ENCODE measurements around the gene MATCAP1.

The MATCAP1 gene

DNA sequence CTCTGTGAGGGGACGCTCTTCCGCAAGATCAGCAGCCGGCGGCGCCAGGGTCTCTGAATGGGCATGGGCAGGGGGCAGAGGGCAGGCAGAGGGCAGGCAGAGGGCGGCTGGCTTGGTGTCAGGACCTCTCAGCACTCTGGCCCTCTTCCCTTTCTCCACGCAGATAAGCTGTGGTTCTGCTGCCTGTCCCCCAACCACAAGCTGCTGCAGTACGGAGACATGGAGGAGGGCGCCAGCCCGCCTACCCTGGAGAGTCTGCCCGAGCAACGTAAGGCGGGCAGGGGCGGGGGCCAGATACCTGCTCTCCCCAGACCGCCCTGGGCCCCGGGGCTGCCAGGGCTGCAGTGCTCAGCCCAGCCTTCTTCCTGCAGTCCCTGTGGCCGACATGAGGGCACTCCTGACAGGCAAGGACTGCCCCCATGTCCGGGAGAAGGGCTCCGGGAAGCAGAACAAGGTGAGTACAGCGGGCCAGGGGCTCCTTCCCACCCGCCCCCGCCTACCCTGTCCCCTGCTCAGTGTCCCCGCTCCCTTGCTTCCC is 19.3 kb upstream of the MATCAP1 start:
- H3K36me3 Mint-ChIP-seq (ENCODE audit: insufficient read depth) = peaks cover 13% of the 10 kb centered on the region
- peaks cover 12% of the 10 kb centered on the region for H3K4me1 Mint-ChIP-seq
- no peak overlapping the region for H3K4me3 Mint-ChIP-seq
- no peak for ATAC-seq (replicated peaks; ENCODE audit: extremely low read depth, poor library complexity, severe bottlenecking)
- H3K27ac Mint-ChIP-seq (ENCODE audit: low read depth) = no peak overlapping the region
- H3K27me3 Mint-ChIP-seq = no peaks in the 10 kb centered on the region
- H3K9me3 Mint-ChIP-seq = no peaks in the 10 kb centered on the region
- no peak for DNase-seq (ENCODE audit: low spot score in 2 of 2)

GRCh38 chr16:67202426-67202825 is 18.7 kb upstream of the MATCAP1 start:
- ATAC-seq (replicated peaks; ENCODE audit: extremely low read depth, poor library complexity, severe bottlenecking) = no peak
- H3K27ac Mint-ChIP-seq (ENCODE audit: low read depth) = no peak overlapping the region
- H3K4me1 Mint-ChIP-seq = peaks cover 13% of the 10 kb centered on the region
- no peak for DNase-seq (ENCODE audit: low spot score in 2 of 2)
- no peaks in the 10 kb centered on the region for H3K9me3 Mint-ChIP-seq
- no peaks in the 10 kb centered on the region for H3K27me3 Mint-ChIP-seq
- H3K36me3 Mint-ChIP-seq (ENCODE audit: insufficient read depth) = peaks cover 13% of the 10 kb centered on the region
- no peak overlapping the region for H3K4me3 Mint-ChIP-seq

GRCh38 chr16:67201411-67202345 is 17.9 kb upstream of the MATCAP1 start:
- Mint-ChIP-seq H3K4me3 (no peak overlapping the region), H3K27ac (ENCODE audit: low read depth) (no peak overlapping the region), H3K36me3 (ENCODE audit: insufficient read depth) (peaks cover 13% of the 10 kb centered on the region), H3K4me1 (peaks cover 17% of the 10 kb centered on the region), H3K9me3 (no peaks in the 10 kb centered on the region), H3K27me3 (no peaks in the 10 kb centered on the region)
- DNase-seq (ENCODE audit: low spot score in 2 of 2) = no peak
- ATAC-seq (replicated peaks; ENCODE audit: extremely low read depth, poor library complexity, severe bottlenecking) = no peak

GRCh38 chr16:67200491-67200890 is 16.7 kb upstream of the MATCAP1 start:
- Mint-ChIP-seq H3K27me3 (no peaks in the 10 kb centered on the region), H3K4me3 (no peak overlapping the region), H3K9me3 (no peaks in the 10 kb centered on the region), H3K27ac (ENCODE audit: low read depth) (no peak overlapping the region), H3K4me1 (peaks cover 29% of the 10 kb centered on the region), H3K36me3 (ENCODE audit: insufficient read depth) (peaks cover 17% of the 10 kb centered on the region)
- DNase-seq (ENCODE audit: low spot score in 2 of 2) = no peak
- no peak for ATAC-seq (replicated peaks; ENCODE audit: extremely low read depth, poor library complexity, severe bottlenecking)

DNA sequence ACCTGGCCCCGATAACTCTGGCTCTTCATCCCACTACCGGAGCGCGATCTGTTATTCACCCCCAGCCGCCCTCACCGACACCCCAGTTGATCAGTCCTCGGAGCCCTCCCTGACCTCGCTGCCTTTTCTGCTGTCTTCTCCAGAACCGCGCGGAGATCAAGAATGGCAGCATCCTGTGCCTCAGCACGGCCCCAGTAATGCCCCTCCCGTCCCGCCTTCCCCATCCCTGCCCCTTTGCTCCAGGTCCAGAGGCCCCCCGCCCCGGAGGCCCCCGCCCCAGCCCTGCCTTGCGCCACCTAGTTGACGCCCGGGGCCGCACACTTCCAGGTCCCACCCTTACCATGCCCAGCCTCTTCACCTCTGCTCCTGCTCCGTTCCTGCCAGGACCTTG is 16.0 kb upstream of the MATCAP1 start:
- Mint-ChIP-seq H3K27ac (ENCODE audit: low read depth) (no peak overlapping the region), H3K9me3 (no peaks in the 10 kb centered on the region), H3K27me3 (no peaks in the 10 kb centered on the region), H3K36me3 (ENCODE audit: insufficient read depth) (peaks cover 16% of the 10 kb centered on the region), H3K4me1 (peaks cover 31% of the 10 kb centered on the region), H3K4me3 (no peak overlapping the region)
- ATAC-seq (replicated peaks; ENCODE audit: extremely low read depth, poor library complexity, severe bottlenecking) = no peak
- no peak for DNase-seq (ENCODE audit: low spot score in 2 of 2)

DNA sequence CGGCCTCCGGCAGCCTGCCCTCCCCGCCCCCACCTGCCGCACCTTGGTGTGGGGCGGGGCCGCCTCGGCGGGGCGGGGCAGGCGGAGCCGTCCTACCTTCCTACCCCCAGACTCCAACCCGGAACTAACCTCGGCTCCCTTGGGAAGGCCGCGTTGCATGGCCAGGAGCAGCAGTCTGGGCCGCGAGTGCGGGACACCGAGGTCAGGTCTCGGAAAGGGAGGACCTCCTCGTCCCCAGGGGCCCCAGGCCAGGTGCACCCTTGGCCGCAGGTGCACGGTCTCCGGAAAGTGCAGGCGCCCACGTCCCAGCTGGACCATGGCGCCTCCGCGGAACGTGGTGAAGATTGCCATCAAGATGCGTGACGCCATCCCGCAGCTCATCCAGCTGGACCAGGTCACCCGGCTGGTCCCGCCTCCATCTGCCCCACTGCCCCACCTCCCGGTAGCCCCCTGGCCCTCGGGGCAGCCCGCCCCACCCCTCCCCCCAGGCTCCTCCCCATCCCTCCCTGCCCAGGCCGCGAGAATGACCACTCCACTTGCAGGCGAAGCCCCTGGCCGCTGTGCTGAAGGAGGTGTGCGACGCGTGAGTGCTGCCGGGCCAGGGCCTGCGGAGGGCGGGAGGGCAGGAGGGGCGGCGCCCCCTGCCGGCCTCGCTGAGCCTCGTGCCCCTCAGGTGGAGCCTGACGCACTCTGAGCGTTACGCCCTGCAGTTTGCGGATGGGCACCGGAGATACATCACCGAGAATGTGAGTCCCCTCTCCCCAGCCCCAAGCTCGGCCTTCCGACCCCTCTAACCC is 15.4 kb upstream of the MATCAP1 start, which contains the start of gene ELMO3:
TSS of gene ELMO3 (plus strand) at position 121 of the 797 bp plus-strand sequence. CDS start at position 317, 196 bp downstream.
- peaks cover 16% of the 10 kb centered on the region for H3K36me3 Mint-ChIP-seq (ENCODE audit: insufficient read depth)
- peaks cover 33% of the 10 kb centered on the region for H3K4me1 Mint-ChIP-seq
- H3K4me3 Mint-ChIP-seq = no peak within 1 kb of the TSS
- no peak within 1 kb of the TSS for H3K27ac Mint-ChIP-seq (ENCODE audit: low read depth)
- no peak for ATAC-seq (replicated peaks; ENCODE audit: extremely low read depth, poor library complexity, severe bottlenecking)
- no peak for DNase-seq (ENCODE audit: low spot score in 2 of 2)
- no peaks in the 10 kb centered on the region for H3K9me3 Mint-ChIP-seq
- no peaks in the 10 kb centered on the region for H3K27me3 Mint-ChIP-seq

GRCh38 chr16:67198238-67198734 is 14.5 kb upstream of the MATCAP1 start:
- H3K9me3 Mint-ChIP-seq = no peaks in the 10 kb centered on the region
- no peak overlapping the region for H3K4me3 Mint-ChIP-seq
- H3K36me3 Mint-ChIP-seq (ENCODE audit: insufficient read depth) = peaks cover 16% of the 10 kb centered on the region
- H3K27me3 Mint-ChIP-seq = no peaks in the 10 kb centered on the region
- no peak for DNase-seq (ENCODE audit: low spot score in 2 of 2)
- H3K27ac Mint-ChIP-seq (ENCODE audit: low read depth) = no peak overlapping the region
- H3K4me1 Mint-ChIP-seq = peaks cover 42% of the 10 kb centered on the region
- no peak for ATAC-seq (replicated peaks; ENCODE audit: extremely low read depth, poor library complexity, severe bottlenecking)

GRCh38 chr16:67197704-67198103 is 13.9 kb upstream of the MATCAP1 start:
- no peak for ATAC-seq (replicated peaks; ENCODE audit: extremely low read depth, poor library complexity, severe bottlenecking)
- H3K4me1 Mint-ChIP-seq = peaks cover 48% of the 10 kb centered on the region
- H3K27me3 Mint-ChIP-seq = no peaks in the 10 kb centered on the region
- H3K27ac Mint-ChIP-seq (ENCODE audit: low read depth) = no peak overlapping the region
- DNase-seq (ENCODE audit: low spot score in 2 of 2) = no peak
- no peak overlapping the region for H3K4me3 Mint-ChIP-seq
- peaks cover 14% of the 10 kb centered on the region for H3K36me3 Mint-ChIP-seq (ENCODE audit: insufficient read depth)
- H3K9me3 Mint-ChIP-seq = no peaks in the 10 kb centered on the region

- Mint-ChIP-seq H3K4me1 (peaks cover 54% of the 10 kb centered on the region), H3K4me3 (no peak overlapping the region), H3K27me3 (no peaks in the 10 kb centered on the region), H3K27ac (ENCODE audit: low read depth) (peak overlapping the region; percentile 83), H3K36me3 (ENCODE audit: insufficient read depth) (peaks cover 14% of the 10 kb centered on the region), H3K9me3 (no peaks in the 10 kb centered on the region)
- DNase-seq (ENCODE audit: low spot score in 2 of 2) (no peak), ATAC-seq (replicated peaks; ENCODE audit: extremely low read depth, poor library complexity, severe bottlenecking) (no peak)
These were observed 13.1 kb upstream of the MATCAP1 start for GRCh38 chr16:67196881-67197280.

- no peak for ATAC-seq (replicated peaks; ENCODE audit: extremely low read depth, poor library complexity, severe bottlenecking)
- no peaks in the 10 kb centered on the region for H3K9me3 Mint-ChIP-seq
- peaks cover 15% of the 10 kb centered on the region for H3K36me3 Mint-ChIP-seq (ENCODE audit: insufficient read depth)
- no peak for DNase-seq (ENCODE audit: low spot score in 2 of 2)
- no peak overlapping the region for H3K4me3 Mint-ChIP-seq
- H3K27ac Mint-ChIP-seq (ENCODE audit: low read depth) = no peak overlapping the region
- no peaks in the 10 kb centered on the region for H3K27me3 Mint-ChIP-seq
- peaks cover 62% of the 10 kb centered on the region for H3K4me1 Mint-ChIP-seq
These were observed 11.9 kb upstream of the MATCAP1 start for GRCh38 chr16:67195676-67196075.

DNA sequence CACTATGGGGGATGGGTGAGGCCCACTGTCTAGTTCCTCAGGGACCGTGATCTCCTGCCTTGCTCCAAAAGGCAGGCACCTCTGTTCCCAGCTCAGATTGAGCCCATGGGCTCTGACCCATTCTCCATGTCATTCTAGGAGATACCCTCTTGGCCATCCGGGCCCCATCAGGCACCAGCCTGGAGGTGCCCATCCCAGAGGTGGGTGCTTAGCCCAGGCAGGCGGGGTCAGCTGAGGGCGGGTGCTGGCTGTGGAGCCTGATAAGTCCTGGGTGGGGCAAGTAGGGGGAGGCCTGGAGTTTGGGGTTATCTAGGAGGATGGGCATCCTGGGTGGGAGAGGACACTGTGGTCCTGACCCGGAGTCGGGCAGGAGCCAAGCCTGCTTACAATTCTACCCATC is 10.5 kb upstream of the MATCAP1 start:
- DNase-seq (ENCODE audit: low spot score in 2 of 2) (no peak), ATAC-seq (replicated peaks; ENCODE audit: extremely low read depth, poor library complexity, severe bottlenecking) (no peak)
- no peaks in the 10 kb centered on the region for H3K9me3 Mint-ChIP-seq
- H3K4me1 Mint-ChIP-seq = peaks cover 55% of the 10 kb centered on the region
- peak overlapping the region; percentile 64 for H3K27ac Mint-ChIP-seq (ENCODE audit: low read depth)
- peak overlapping the region; percentile 89 for H3K4me3 Mint-ChIP-seq
- H3K27me3 Mint-ChIP-seq = no peaks in the 10 kb centered on the region
- peaks cover 12% of the 10 kb centered on the region for H3K36me3 Mint-ChIP-seq (ENCODE audit: insufficient read depth)

DNA sequence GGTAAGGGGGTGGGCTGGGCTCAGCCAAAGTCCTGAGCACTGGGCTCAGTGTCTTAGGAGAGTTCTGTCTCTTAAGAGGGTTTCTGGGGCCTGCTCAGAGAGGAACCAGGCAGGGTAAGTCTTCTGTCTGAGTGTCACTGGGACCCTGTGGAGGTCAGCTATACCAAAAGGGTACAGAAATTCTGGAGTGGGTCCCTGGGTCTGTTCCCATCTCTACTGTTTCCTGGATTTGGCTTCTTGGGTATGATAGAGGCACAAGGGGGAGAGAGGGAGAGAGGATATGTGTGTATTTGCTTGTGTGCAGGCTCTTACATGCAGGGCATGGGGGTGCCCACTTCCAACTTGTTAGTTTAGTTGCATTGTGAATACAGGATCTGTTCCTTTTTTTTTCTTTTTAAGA is 9.8 kb upstream of the MATCAP1 start:
- H3K36me3 Mint-ChIP-seq (ENCODE audit: insufficient read depth) = peaks cover 12% of the 10 kb centered on the region
- DNase-seq (ENCODE audit: low spot score in 2 of 2) (no peak), ATAC-seq (replicated peaks; ENCODE audit: extremely low read depth, poor library complexity, severe bottlenecking) (no peak)
- H3K4me1 Mint-ChIP-seq = peaks cover 54% of the 10 kb centered on the region
- H3K9me3 Mint-ChIP-seq = no peaks in the 10 kb centered on the region
- H3K27ac Mint-ChIP-seq (ENCODE audit: low read depth) = peak overlapping the region; percentile 64
- peak overlapping the region; percentile 89 for H3K4me3 Mint-ChIP-seq
- H3K27me3 Mint-ChIP-seq = no peaks in the 10 kb centered on the region

Data from central memory CD8-positive, alpha-beta T cell (primary cell).